GM12873 (cell line): ENCODE measurements around the gene FIGN.

Experiments used
- TF ChIP-seq, protein P1 (sequence below): IDR thresholded peaks from 2 replicates; pipeline ENCODE4 v1.5.1; 2012; ENCODE audit warnings: low read depth, mild to moderate bottlenecking, moderate library complexity, low read length, control low read depth; ENCODE audit not compliant: insufficient read depth; ENCODE audit errors: missing control alignments

FIGN gene

DNA sequence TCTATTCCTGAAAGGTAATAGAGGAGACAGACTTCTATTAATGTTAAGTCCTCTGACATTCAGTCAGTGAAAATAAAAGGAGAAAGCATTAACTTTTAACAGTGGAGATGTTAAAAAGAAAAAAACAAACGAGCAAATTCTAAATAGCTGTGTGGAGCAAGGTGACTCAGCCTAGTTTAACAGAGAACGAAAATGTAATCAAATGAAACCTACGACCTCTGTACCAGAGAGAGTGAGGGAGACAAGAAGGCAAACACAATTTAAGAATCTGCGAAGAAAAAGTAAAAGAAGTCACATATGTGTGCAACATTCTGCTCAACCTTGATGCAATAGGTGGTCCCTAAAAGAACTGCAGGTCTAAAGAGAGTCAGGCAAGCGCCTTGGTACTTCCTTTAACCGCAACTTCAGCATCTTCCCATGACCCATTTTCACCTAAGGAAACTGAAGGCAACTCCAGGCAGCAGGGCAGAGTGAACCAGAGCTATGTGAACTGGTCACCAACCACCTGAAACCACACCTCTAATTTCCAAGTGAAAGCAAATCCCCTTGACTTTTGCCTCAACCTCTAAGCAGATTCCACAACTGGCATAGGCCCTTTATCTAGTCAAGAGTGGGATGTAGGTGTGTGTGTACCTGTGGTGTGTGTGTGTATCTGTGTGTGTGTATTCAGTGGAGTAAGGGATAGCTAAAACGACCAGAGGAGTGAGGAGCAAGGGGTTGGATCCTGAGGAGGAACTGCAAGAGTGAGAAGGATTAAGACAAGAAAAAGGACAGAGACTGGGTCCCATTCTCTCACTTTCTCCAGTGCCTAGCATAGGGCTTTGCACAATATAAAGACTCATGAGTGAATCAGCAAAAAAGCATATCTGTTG is 43.0 kb downstream of the FIGN start:
- TF ChIP-seq, protein P1, sequence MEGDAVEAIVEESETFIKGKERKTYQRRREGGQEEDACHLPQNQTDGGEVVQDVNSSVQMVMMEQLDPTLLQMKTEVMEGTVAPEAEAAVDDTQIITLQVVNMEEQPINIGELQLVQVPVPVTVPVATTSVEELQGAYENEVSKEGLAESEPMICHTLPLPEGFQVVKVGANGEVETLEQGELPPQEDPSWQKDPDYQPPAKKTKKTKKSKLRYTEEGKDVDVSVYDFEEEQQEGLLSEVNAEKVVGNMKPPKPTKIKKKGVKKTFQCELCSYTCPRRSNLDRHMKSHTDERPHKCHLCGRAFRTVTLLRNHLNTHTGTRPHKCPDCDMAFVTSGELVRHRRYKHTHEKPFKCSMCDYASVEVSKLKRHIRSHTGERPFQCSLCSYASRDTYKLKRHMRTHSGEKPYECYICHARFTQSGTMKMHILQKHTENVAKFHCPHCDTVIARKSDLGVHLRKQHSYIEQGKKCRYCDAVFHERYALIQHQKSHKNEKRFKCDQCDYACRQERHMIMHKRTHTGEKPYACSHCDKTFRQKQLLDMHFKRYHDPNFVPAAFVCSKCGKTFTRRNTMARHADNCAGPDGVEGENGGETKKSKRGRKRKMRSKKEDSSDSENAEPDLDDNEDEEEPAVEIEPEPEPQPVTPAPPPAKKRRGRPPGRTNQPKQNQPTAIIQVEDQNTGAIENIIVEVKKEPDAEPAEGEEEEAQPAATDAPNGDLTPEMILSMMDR: no peak

DNA sequence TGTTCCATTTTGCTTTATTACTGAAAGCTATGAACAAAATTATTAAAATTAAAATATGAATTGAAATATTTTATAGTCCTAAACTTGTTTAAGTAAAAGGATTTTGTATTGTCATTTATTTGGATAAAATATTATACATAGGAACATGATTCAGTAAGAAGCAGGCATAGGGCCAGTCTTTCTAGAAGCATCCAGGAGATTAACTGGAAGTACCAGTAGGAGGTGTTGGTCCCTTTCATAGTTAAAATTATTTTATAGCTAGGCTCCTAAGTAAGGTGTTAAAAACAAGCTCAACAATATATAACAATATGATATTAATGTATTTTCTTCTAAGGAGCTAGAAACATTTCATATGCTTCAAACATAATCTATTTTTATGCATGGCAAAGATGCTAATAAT is 43.7 kb downstream of the FIGN start:
- TF ChIP-seq, protein P1: no peak

DNA sequence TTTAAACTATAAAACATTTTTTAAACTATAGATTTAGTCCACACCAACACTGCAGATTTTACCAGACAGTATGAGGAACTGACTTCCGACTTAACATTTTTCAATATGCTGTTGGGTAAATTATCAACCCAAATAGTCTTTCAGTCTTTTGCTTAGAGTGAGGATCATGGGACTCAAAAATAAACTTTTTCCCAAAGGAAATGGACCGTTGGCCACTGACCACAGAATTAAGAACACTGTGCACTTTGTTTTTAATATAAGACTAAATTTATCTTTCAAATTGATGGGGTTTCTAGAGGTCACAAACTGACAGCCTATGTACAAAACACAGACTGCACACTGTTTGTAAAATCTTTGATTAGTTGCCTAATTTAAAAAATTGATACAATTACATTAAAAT is 44.9 kb downstream of the FIGN start:
- TF ChIP-seq, protein P1: no peak

DNA sequence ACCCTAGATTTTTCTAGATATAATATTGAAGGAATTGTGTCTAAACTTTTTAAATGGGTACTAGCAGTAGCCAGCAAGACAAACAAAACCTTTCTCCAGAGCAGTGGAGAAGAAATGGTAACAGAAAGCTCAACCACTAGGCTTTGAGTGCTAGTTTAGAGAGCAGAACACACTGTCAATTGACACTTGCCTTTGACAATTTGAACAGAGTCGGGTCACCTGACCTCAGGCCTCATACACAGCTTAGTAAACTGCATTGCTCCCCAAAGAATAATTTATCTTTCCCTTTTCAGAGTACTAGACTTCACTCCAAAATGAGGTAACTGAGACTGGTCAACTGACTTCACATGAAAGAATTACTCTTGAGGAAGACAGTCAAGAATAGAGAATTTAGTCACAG is 48.6 kb downstream of the FIGN start:
- TF ChIP-seq, protein P1: no peak

DNA sequence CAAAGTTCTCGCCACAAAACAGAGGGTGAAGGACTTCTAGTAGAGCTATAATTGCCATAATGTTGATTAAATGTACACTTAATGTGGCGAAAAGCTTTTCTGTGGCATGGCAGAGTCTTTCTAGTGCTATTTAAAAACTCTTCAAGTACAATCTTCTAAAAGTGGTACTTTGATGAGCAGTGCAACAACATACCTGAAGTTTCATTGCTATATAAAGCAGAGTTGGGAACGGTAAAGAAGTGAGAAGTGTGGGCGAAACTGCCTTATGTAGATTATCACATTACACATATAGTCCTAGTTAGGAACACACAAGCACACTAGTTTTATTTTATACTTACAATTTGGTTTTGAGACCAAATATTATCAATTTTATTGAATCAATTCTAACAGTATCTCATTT is 49.5 kb downstream of the FIGN start:
- TF ChIP-seq, protein P1: no peak

DNA sequence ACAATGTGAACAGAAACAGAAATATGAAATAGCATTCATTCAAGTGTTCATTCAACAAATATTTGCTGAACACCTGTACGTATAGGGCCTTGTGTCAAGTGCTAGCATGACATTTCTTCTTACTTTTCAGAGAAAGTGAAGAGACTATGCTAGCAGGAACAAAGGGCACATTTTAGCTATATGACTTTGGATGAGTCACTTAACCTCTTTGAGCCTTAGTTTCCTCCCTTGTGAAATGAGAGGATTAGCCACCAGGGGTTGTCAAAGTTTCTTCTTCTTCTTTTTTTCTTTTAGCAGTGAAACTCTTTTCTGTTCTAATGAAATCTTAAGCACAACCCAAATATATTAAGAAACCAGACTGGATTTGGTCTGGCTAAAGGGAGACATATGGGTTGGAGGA is 53.1 kb downstream of the FIGN start:
- TF ChIP-seq, protein P1: no peak

DNA sequence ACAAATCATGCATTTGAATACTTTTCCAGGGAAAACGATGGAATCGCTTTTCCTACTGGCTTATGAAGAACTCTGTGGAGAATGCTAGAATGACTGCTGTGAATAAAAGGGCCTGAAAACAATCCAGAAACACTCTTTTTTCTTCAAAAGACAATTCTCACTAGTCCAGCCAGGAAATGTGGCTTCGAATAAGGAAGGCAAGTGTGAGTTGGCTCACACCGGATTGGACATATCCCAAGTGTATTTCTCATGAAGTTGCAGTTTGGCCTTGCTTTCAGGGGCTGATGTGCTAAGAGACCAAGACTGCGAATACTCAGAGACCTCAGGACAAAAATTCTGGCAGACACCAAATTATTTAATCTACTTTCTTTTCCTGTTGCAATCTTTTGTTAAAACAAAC is 54.1 kb downstream of the FIGN start:
- TF ChIP-seq, protein P1: no peak
